Prostate gland (tissue), 2 donors: ENCODE results near the gene ACTL10. TPM values are rescaled to one million over a fixed set of nuclear protein-coding genes. Genes with fewer than 3 reads are reported as not detected.
A peak's percentile ranks its signal among the peaks of the same experiment; 100 is the strongest.

ENCODE experiments used
- DNase-seq: peaks from one replicate; pipeline ENCODE4 v3.0.0-alpha.2; 2019; ENCODE audit warnings: low spot score
- H3K27ac ChIP-seq, 2 donors: fragments of 200-600 bp; sonication (generic); 2 replicates each; pipeline ENCODE4 v1.5.1; 2017 to 2019
- H3K27me3 ChIP-seq: fragments of 200-600 bp; sonication (generic); replicated peaks from 2 replicates; pipeline ENCODE4 v1.5.1; 2019; ENCODE audit not compliant: insufficient read depth
- H3K36me3 ChIP-seq, 2 donors: fragments of 200-600 bp; sonication (generic); 1 replicate in 1 of 2; 2 replicates in 1 of 2; pipeline versions ENCODE4 v1.5.1 to v1.8.1; 2017 to 2019
- H3K4me1 ChIP-seq: fragments of 200-600 bp; sonication (generic); replicated peaks from 2 replicates; pipeline ENCODE4 v1.5.1; 2019
- H3K4me3 ChIP-seq, 2 donors: fragments of 200-600 bp; sonication (generic); 2 replicates each; pipeline ENCODE4 v1.5.1; 2017 to 2019
- H3K9me3 ChIP-seq: fragments of 200-600 bp; sonication (generic); 2 replicates; pipeline ENCODE4 v1.5.1; 2017
- POLR2A ChIP-seq: fragments of 450-650 bp; IDR thresholded peaks from one replicate; pipeline ENCODE4 v1.6.1; 2016; ENCODE audit warnings: antibody characterized with exemption, mild to moderate bottlenecking
- POLR2AphosphoS5 ChIP-seq: sonication (generic); formaldehyde crosslinking; IDR thresholded peaks from one replicate; pipeline ENCODE4 v1.6.1; 2017; ENCODE audit warnings: antibody characterized with exemption
- WGBS: methylation state at CpG from one replicate; pipeline ENCODE4 v1.1.5; 2018; 5-methylcytosine and 5-hydroxymethylcytosine counted together
- intact Hi-C: fragments of 100-400 bp; cut with DNase I; formaldehyde crosslinking; loops from one replicate; pipeline ENCODE4 v1.14.2; 2022
- total RNA-seq, 2 donors: library from RNA; depleted of rRNA; stranded (reverse); fragments of >200 nt; gene quantifications; one replicate each; pipeline ENCODE4 v1.1.0, GENCODE V29; 2016
- TF ChIP-seq, protein P1 (sequence below), 4 experiments: fragments of 200-600 bp in 2 of 4; fragments of 450-650 bp in 2 of 4; sonication (generic) in 2 of 4; IDR thresholded peaks; 1 replicate in 3 of 4; 2 replicates in 1 of 4; pipeline ENCODE4 v1.5.1; 2016 to 2019; ENCODE audit warnings: antibody characterized with exemption in 4 of 4, mild to moderate bottlenecking in 2 of 4, moderate library complexity in 2 of 4

The ACTL10 gene
- total RNA-seq, 2 donors from 2014 or later: 7.9 to 8.5 TPM

- Histone ChIP-seq H3K9me3 (no peaks in the 10 kb centered on the region), H3K27me3 (no peaks in the 10 kb centered on the region), H3K36me3 (peaks cover 0 to 4% of the 10 kb centered on the region in 2 donors), H3K4me3 (no peak overlapping the region), H3K4me1 (peaks cover 58% of the 10 kb centered on the region), H3K27ac (peak overlapping the region; percentile 79 to 87)
- intact Hi-C loops: no loop called here
- DNase-seq: no peak
- TF ChIP-seq POLR2A (no peak), POLR2AphosphoS5 (peak; percentile 40)
- 59% methylated on average over 19 of the region's 19 CpGs for WGBS
Measured at GRCh38 chr20:33649201-33649681, 17.5 kb upstream of the ACTL10 start.

GRCh38 chr20:33650111-33650752 is 16.5 kb upstream of the ACTL10 start:
- no peaks in the 10 kb centered on the region for H3K36me3 ChIP-seq
- H3K27ac ChIP-seq: peak overlapping the region; percentile 64 to 87
- 68% methylated on average over 11 of the region's 11 CpGs for WGBS
- TF ChIP-seq POLR2AphosphoS5 (no peak), POLR2A (no peak)
- TF ChIP-seq, protein P1, sequence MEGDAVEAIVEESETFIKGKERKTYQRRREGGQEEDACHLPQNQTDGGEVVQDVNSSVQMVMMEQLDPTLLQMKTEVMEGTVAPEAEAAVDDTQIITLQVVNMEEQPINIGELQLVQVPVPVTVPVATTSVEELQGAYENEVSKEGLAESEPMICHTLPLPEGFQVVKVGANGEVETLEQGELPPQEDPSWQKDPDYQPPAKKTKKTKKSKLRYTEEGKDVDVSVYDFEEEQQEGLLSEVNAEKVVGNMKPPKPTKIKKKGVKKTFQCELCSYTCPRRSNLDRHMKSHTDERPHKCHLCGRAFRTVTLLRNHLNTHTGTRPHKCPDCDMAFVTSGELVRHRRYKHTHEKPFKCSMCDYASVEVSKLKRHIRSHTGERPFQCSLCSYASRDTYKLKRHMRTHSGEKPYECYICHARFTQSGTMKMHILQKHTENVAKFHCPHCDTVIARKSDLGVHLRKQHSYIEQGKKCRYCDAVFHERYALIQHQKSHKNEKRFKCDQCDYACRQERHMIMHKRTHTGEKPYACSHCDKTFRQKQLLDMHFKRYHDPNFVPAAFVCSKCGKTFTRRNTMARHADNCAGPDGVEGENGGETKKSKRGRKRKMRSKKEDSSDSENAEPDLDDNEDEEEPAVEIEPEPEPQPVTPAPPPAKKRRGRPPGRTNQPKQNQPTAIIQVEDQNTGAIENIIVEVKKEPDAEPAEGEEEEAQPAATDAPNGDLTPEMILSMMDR (IDR thresholded peaks at IDR 0.05): no peak
- H3K4me3 ChIP-seq: no peak overlapping the region
- no peaks in the 10 kb centered on the region for H3K27me3 ChIP-seq
- DNase-seq: no peak
- peaks cover 52% of the 10 kb centered on the region for H3K4me1 ChIP-seq
- H3K9me3 ChIP-seq: no peaks in the 10 kb centered on the region
- intact Hi-C loops: loop anchor here (5.0 kb wide), 1 partner anchor 193 kb away; no protein-coding TSS in a partner anchor

DNA sequence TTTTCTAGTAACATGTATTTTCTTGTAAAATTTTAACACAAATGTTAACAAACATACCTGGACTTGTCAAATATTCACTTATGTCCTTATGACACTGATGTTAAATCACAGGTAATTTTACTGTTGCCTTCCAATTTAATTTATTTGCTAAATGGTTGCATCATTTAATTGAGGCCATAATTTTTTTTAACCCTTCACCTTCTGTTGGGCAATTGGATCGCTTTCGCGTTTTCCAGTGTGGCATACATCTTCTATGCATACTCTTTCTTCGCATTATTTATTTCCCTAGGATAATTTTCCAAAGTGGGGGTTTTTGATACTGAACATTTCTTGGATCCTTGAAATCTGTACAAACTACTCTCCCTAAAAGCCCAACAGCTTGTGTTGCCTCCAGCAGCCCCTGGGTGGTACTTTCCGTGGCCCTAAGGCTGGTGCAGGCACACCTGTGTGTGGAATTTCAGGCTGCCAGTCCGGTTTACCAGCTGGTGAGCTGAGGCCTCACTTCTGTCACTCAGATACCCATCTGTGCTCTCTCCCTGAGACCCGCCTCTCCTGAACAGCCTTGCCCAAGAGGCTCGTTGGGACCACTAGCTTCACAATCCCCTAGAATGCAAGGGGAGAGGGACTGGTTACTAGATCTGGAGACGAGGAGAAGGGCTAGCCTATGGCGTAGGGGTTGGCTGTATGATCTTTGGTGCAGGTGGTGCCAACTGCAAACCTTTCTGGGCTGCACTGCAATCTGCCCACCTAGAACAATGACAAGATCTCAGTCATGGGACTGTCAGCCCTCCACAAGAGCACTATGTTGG is 15.8 kb upstream of the ACTL10 start:
- H3K27me3 ChIP-seq: no peaks in the 10 kb centered on the region
- H3K4me1 ChIP-seq: peaks cover 45% of the 10 kb centered on the region
- H3K9me3 ChIP-seq: no peaks in the 10 kb centered on the region
- TF ChIP-seq POLR2AphosphoS5: peak; percentile 54
- TF ChIP-seq, protein P1 (IDR thresholded peaks at IDR 0.05): no peak
- WGBS: 56% methylated on average over 10 of the region's 10 CpGs
- H3K27ac ChIP-seq: peak overlapping the region; percentile 68 to 87
- peak; percentile 72 for DNase-seq
- H3K4me3 ChIP-seq: no peak overlapping the region
- no peaks in the 10 kb centered on the region for H3K36me3 ChIP-seq
- intact Hi-C loops: loop anchor here (5.0 kb wide), 1 partner anchor 194 kb away; no protein-coding TSS in a partner anchor

GRCh38 chr20:33651562-33652048 is 15.1 kb upstream of the ACTL10 start:
- Histone ChIP-seq H3K36me3 (no peaks in the 10 kb centered on the region), H3K4me3 (no peak overlapping the region), H3K27me3 (no peaks in the 10 kb centered on the region), H3K4me1 (peaks cover 45% of the 10 kb centered on the region), H3K9me3 (no peaks in the 10 kb centered on the region), H3K27ac (peak overlapping the region; percentile 68 to 87)
- no peak for TF ChIP-seq POLR2AphosphoS5
- TF ChIP-seq POLR2A: no peak
- TF ChIP-seq, protein P1 (IDR thresholded peaks at IDR 0.05): no peak
- intact Hi-C loops: loop anchor here (5.0 kb wide), 1 partner anchor 194 kb away; no protein-coding TSS in a partner anchor
- no peak for DNase-seq
- WGBS: 58% methylated on average over 13 of the region's 13 CpGs

DNA sequence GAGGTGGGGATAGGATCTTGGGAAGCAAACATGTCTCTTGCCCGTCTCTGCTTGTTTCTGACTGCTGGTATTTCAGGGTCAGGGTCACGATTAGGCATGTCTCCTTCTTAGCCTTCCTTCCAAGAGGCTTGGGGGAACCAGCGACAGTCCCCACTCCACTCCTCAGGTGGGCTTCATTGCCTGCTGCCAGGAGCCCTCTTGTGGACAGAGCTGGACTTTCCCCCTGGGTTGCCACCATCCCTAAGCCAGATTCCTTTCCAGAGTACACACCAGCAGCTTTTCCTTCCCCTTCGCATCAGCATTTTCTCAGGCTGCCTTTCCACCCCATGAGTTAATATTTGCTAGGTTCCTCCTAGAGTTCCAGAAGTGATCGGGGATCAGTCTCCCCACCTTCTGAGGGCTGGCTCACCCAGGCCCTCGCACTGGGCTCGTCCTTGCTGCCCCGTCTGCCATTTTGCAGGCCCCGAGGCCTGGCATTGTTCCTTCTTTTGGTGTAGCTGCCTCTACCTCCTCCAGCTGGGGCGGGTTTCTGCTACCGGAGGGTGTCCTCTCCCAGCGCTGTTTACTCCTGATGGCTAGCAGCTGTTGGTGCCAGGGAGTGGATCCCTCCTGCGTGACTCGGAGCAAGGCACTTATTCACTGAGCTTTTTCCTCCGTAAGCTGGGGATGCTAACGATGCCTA is 13.4 kb upstream of the ACTL10 start:
- no peaks in the 10 kb centered on the region for H3K9me3 ChIP-seq
- H3K27me3 ChIP-seq: no peaks in the 10 kb centered on the region
- H3K27ac ChIP-seq: peak overlapping the region; percentile 68 to 87
- H3K4me1 ChIP-seq: peaks cover 33% of the 10 kb centered on the region
- no peaks in the 10 kb centered on the region for H3K36me3 ChIP-seq
- DNase-seq: no peak
- no peak overlapping the region for H3K4me3 ChIP-seq
- TF ChIP-seq POLR2AphosphoS5 (peak; percentile 66), POLR2A (no peak)
- TF ChIP-seq, protein P1 (IDR thresholded peaks at IDR 0.05): peak; percentile 55 to 83 (median 76)
- intact Hi-C loops: loop anchor here (5.0 kb wide), 1 partner anchor 196 kb away; no protein-coding TSS in a partner anchor
- WGBS: 29% methylated on average over 16 of the region's 16 CpGs
